A549 (cell line): ENCODE results near the gene EPHA5. TPM values are rescaled to one million over a fixed set of nuclear protein-coding genes. Genes with fewer than 3 reads are reported as not detected.

Experiments used
- ATAC-seq, 2 experiments: fragments of 200-7000 bp in 1 of 2; fragments of >200 bp in 1 of 2; cut with Nextera tagmentation in 1 of 2; cut with Tn5 transposase in 1 of 2; 3 replicates each; pipeline versions ENCODE4 v1.8.0 to v1.9.1; 2018 to 2020; ENCODE audit warnings: mild to moderate bottlenecking in 1 of 2, moderate library complexity in 1 of 2
- CTCF ChIA-PET: fragments of 300-600 bp; sonication (Branson Sonifier 250); formaldehyde crosslinking; extraction: SDS; loops from one replicate; lab custom pipeline; 2021; ENCODE audit warnings: antibody characterized with exemption, inconsistent platforms; lab: Yijun Ruan, JAX
- POLR2A ChIA-PET: fragments of 350-600 bp; formaldehyde crosslinking; extraction: SDS; loops from one replicate; lab custom pipeline; 2021; ENCODE audit warnings: antibody characterized with exemption, inconsistent platforms; lab: Yijun Ruan, JAX
- DNase-seq, 2 experiments: peaks; one replicate each; pipeline versions ENCODE4 v3.0.0 to v3.0.0-alpha.2; 2011 to 2016; ENCODE audit warnings: low read depth in 1 of 2, low spot score in 1 of 2
- FAIRE-seq: peaks from 2 replicates; lab custom pipeline; 2011; peaks lifted over from hg19 to GRCh38; lab: Jason Lieb, UNC
- H3K27ac ChIP-seq, 2 experiments: fragments of >200 bp; sonication (Bioruptor Twin); formaldehyde crosslinking; 3 replicates each; pipeline ENCODE4 v1.5.1; 2016 to 2017
- H3K4me1 ChIP-seq: fragments of >200 bp; sonication (Bioruptor Twin); formaldehyde crosslinking; 3 replicates; pipeline ENCODE4 v1.6.1; 2016
- H3K4me2 ChIP-seq: fragments of >200 bp; sonication (Bioruptor Twin); formaldehyde crosslinking; 3 replicates; pipeline ENCODE4 v1.6.1; 2016
- H3K4me3 ChIP-seq: fragments of >200 bp; sonication (Bioruptor Twin); formaldehyde crosslinking; 3 replicates; pipeline ENCODE4 v1.5.1; 2016
- H3K9me3 ChIP-seq: fragments of >200 bp; sonication (Bioruptor Twin); formaldehyde crosslinking; 3 replicates; pipeline ENCODE4 v1.6.1; 2016
- CBX2 ChIP-seq: fragments of 200-600 bp; sonication (generic); IDR thresholded peaks from 2 replicates; pipeline ENCODE4 v1.6.1; 2016; ENCODE audit warnings: low read depth, mild to moderate bottlenecking, borderline replicate concordance
- CHD4 ChIP-seq: fragments of 200-600 bp; sonication (generic); IDR thresholded peaks from 2 replicates; pipeline ENCODE4 v1.6.1; 2016; ENCODE audit warnings: antibody characterized with exemption, mild to moderate bottlenecking, borderline replicate concordance
- ESRRA ChIP-seq: fragments of 150-350 bp; IDR thresholded peaks from 2 replicates; pipeline ENCODE4 v1.6.1; 2014; ENCODE audit warnings: mild to moderate bottlenecking, low read length, borderline replicate concordance
- FOSL2 ChIP-seq, 2 experiments: fragments of 450-650 bp in 1 of 2; fragments of >200 bp in 1 of 2; sonication (Bioruptor Twin) in 1 of 2; formaldehyde crosslinking; IDR thresholded peaks; 2 replicates each; pipeline versions ENCODE4 v1.5.0 to v1.6.1; 2016 to 2020; ENCODE audit warnings: mild to moderate bottlenecking in 1 of 2, moderate library complexity in 1 of 2
- GATA3 ChIP-seq: IDR thresholded peaks from 2 replicates; pipeline ENCODE4 v1.6.1; 2012; ENCODE audit warnings: borderline replicate concordance
- HDAC2 ChIP-seq: fragments of 200-600 bp; sonication (generic); IDR thresholded peaks from 2 replicates; pipeline ENCODE4 v1.6.1; 2016
- HOXB13 ChIP-seq: fragments of 250-450 bp; sonication (Bioruptor Pico); IDR thresholded peaks from 2 replicates; pipeline ENCODE4 v1.5.0; 2020; ENCODE audit warnings: low read depth, mild to moderate bottlenecking, moderate library complexity
- HOXB5 ChIP-seq: fragments of 250-450 bp; sonication (Bioruptor Pico); IDR thresholded peaks from 2 replicates; pipeline ENCODE4 v1.5.0; 2020; ENCODE audit warnings: mild to moderate bottlenecking, moderate library complexity
- JUN ChIP-seq, 2 experiments: fragments of >200 bp; sonication (Bioruptor Twin); formaldehyde crosslinking; IDR thresholded peaks; 2 replicates in 1 of 2; 3 replicates in 1 of 2; pipeline ENCODE4 v1.6.1; 2016 to 2017
- JUNB ChIP-seq: fragments of >200 bp; sonication (Bioruptor Twin); formaldehyde crosslinking; IDR thresholded peaks from 2 replicates; pipeline ENCODE4 v1.6.1; 2016
- KDM5A ChIP-seq: fragments of 200-600 bp; sonication (generic); IDR thresholded peaks from 2 replicates; pipeline ENCODE4 v1.6.1; 2016; ENCODE audit warnings: antibody characterized with exemption, mild to moderate bottlenecking
- MAFK ChIP-seq: fragments of 450-650 bp; IDR thresholded peaks from 2 replicates; pipeline ENCODE4 v1.6.1; 2014; ENCODE audit not compliant: partially characterized antibody
- MYC ChIP-seq: IDR thresholded peaks from 2 replicates; pipeline ENCODE4 v1.6.1; 2012; ENCODE audit warnings: mild to moderate bottlenecking, inconsistent platforms, low read length, improper control_type of control experiment, borderline replicate concordance
- NFE2L2 ChIP-seq: fragments of 150-350 bp; conservative IDR thresholded peaks from 2 replicates; pipeline ENCODE4 v1.6.1; 2014; ENCODE audit warnings: low read length
- NPAS2 ChIP-seq: fragments of 250-450 bp; sonication (Bioruptor Pico); IDR thresholded peaks from 2 replicates; pipeline ENCODE4 v1.8.0; 2022; ENCODE audit warnings: mild to moderate bottlenecking, moderate library complexity, borderline replicate concordance
- NR3C1 ChIP-seq: fragments of >200 bp; sonication (Bioruptor Twin); formaldehyde crosslinking; IDR thresholded peaks from 3 replicates; pipeline ENCODE4 v1.6.1; 2017
- POLR2A ChIP-seq: IDR thresholded peaks from 2 replicates; pipeline ENCODE4 v1.6.1; 2012; ENCODE audit warnings: mild to moderate bottlenecking, low read length
- POLR2AphosphoS2 ChIP-seq: conservative IDR thresholded peaks from 2 replicates; pipeline ENCODE4 v1.6.1; 2012; ENCODE audit warnings: low read length, improper control_type of control experiment, inconsistent platforms
- RAD21 ChIP-seq, 2 experiments: fragments of >200 bp in 1 of 2; sonication (Bioruptor Twin) in 1 of 2; formaldehyde crosslinking in 1 of 2; IDR thresholded peaks in 1 of 2; conservative IDR thresholded peaks in 1 of 2; 2 replicates in 1 of 2; 3 replicates in 1 of 2; pipeline ENCODE4 v1.6.1; 2012 to 2018; ENCODE audit warnings: inconsistent platforms in 1 of 2
- RCOR1 ChIP-seq: fragments of 150-350 bp; IDR thresholded peaks from 2 replicates; pipeline ENCODE4 v1.6.1; 2014; ENCODE audit warnings: antibody characterized with exemption, low read length, low read depth
- RFX5 ChIP-seq: fragments of 450-650 bp; IDR thresholded peaks from 2 replicates; pipeline ENCODE4 v1.7.1; 2014; ENCODE audit warnings: antibody characterized with exemption, mild to moderate bottlenecking, moderate library complexity
- RNF2 ChIP-seq: fragments of 200-600 bp; sonication (generic); IDR thresholded peaks from 2 replicates; pipeline ENCODE4 v1.6.1; 2016; ENCODE audit warnings: low read depth, mild to moderate bottlenecking, antibody characterized with exemption, moderate library complexity, borderline replicate concordance
- SMC3 ChIP-seq: fragments of >200 bp; sonication (Bioruptor Twin); formaldehyde crosslinking; IDR thresholded peaks from 3 replicates; pipeline ENCODE4 v1.6.1; 2018; ENCODE audit warnings: inconsistent platforms
- TP53 ChIP-seq: fragments of 250-450 bp; sonication (Bioruptor Pico); IDR thresholded peaks from 2 replicates; pipeline ENCODE4 v1.5.0; 2021; ENCODE audit warnings: mild to moderate bottlenecking, moderate library complexity
- ZNF302 ChIP-seq: fragments of 250-450 bp; sonication (Bioruptor Pico); IDR thresholded peaks from 2 replicates; pipeline ENCODE4 v1.9.0; 2021; ENCODE audit warnings: inconsistent platforms, mild to moderate bottlenecking, moderate library complexity
- ZSCAN20 ChIP-seq: fragments of 250-450 bp; sonication (Bioruptor Pico); IDR thresholded peaks from 2 replicates; pipeline ENCODE4 v1.8.0; 2022; ENCODE audit warnings: mild to moderate bottlenecking, moderate library complexity
- WGBS: methylation state at CpG from one replicate; pipeline ENCODE4 v1.1.6; 2017; ENCODE audit errors: missing lambda C conversion rate; 5-methylcytosine and 5-hydroxymethylcytosine counted together
- polyA plus RNA-seq, 4 experiments: library from polyadenylated mRNA; depleted of rRNA in 3 of 4; stranded (reverse); fragments of >200 nt; fragmentation: RNase III in 1 of 4; extraction: RNeasy Plus Mini Kit Qiagen cat#74134 plus additional on column Dnase treatment in 1 of 4; gene quantifications; 2 replicates in 3 of 4; 3 replicates in 1 of 4; pipeline ENCODE4 v1.2.3, GENCODE V29; 2011 to 2017
- TF ChIP-seq, protein P1 (sequence below): fragments of >200 bp; sonication (Bioruptor Twin); formaldehyde crosslinking; IDR thresholded peaks from 3 replicates; pipeline ENCODE4 v1.6.1; 2016

Gene EPHA5
- polyA plus RNA-seq, 2 of the 4 experiments (the other 2 are of a cell fraction), result 0.96 to 1.1 TPM

- TF ChIP-seq MYC (no peak), RNF2 (no peak), NR3C1 (no peak), NPAS2 (CRISPR knock-in tag) (no peak), CHD4 (no peak), MAFK (no peak), HOXB13 (CRISPR knock-in tag) (no peak), RCOR1 (no peak)
- TF ChIP-seq, all 56 proteins: peak for 0
Measured at GRCh38 chr4:65453398-65453797, 216.9 kb downstream of the EPHA5 start (continued).

DNA sequence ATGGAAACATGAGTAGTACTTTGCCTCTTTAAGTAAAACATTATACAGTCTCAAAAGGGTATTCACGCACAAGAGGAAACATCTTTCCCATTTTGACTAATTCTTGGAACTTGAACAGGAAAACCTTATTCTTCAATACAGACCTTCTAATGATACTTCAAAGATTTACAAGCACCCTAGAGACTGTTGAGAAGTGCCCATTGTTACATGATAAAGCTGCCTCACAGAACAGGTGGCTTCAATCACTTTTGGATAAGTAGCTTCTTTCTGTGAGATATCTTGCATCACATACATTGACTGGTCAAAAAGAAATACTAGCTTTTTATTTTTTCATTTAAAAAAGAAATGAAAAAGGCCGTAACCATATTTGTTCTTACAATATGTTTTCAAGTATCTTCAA is 219.4 kb downstream of the EPHA5 start:
- 84% methylated on average over 2 of the region's 2 CpGs for WGBS
- POLR2A ChIA-PET, result no interaction called here
- H3K4me1 ChIP-seq, result no peaks in the 10 kb centered on the region
- H3K27ac ChIP-seq, result no peak overlapping the region
- no peaks in the 10 kb centered on the region for H3K9me3 ChIP-seq
- no peak overlapping the region for H3K4me3 ChIP-seq
- H3K4me2 ChIP-seq, result no peak overlapping the region
- DNase-seq (no peak), ATAC-seq (no peak), FAIRE-seq (no peak)
- TF ChIP-seq RNF2, result no peak
- TF ChIP-seq HOXB13 (CRISPR knock-in tag), result no peak
- TF ChIP-seq, protein P1, sequence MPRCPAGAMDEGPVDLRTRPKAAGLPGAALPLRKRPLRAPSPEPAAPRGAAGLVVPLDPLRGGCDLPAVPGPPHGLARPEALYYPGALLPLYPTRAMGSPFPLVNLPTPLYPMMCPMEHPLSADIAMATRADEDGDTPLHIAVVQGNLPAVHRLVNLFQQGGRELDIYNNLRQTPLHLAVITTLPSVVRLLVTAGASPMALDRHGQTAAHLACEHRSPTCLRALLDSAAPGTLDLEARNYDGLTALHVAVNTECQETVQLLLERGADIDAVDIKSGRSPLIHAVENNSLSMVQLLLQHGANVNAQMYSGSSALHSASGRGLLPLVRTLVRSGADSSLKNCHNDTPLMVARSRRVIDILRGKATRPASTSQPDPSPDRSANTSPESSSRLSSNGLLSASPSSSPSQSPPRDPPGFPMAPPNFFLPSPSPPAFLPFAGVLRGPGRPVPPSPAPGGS, result no peak
- no peak for TF ChIP-seq NPAS2 (CRISPR knock-in tag)
- no peak for TF ChIP-seq NR3C1
- TF ChIP-seq FOSL2 (IDR thresholded peaks at IDR 0.05), result no peak
- TF ChIP-seq FOSL2 (CRISPR knock-in tag; IDR thresholded peaks at IDR 0.05), result no peak
- no peak for TF ChIP-seq JUNB
- TF ChIP-seq ESRRA, result no peak
- no peak for TF ChIP-seq ZNF302 (CRISPR knock-in tag)
- TF ChIP-seq GATA3, result no peak
- TF ChIP-seq RCOR1, result no peak
- TF ChIP-seq JUN (IDR thresholded peaks at IDR 0.05), result no peak
- TF ChIP-seq SMC3, result no peak
- TF ChIP-seq POLR2A, result no peak
- TF ChIP-seq CHD4, result no peak
- TF ChIP-seq RAD21 (conservative IDR thresholded peaks at IDR 0.05 in 1 of 2, IDR thresholded peaks at IDR 0.05 in 1 of 2), result no peak
- TF ChIP-seq CBX2, result no peak
- TF ChIP-seq HOXB5 (CRISPR knock-in tag), result no peak
- no peak for TF ChIP-seq ZSCAN20 (CRISPR knock-in tag)
- CTCF ChIA-PET, result no interaction called here

DNA sequence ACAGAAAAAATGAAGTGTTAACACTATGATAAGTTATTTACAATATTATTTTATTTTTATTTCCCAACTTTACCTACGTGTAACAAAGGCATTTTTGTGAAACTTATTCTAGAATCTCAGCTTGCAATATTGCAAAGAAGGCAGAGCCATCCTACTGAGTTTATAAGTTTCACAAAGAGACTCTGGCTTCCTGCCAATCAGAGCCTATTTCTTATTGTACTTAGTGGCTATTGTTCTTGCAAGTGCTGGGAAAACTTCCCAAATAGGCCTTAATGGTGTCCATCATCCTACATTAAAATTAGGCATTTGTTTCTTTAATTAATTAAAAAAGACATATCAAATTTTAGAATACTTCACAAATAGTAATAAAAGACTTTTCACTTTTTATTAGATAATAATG is 233.2 kb downstream of the EPHA5 start:
- ATAC-seq (no peak), DNase-seq (no peak), FAIRE-seq (no peak)
- Histone ChIP-seq H3K4me1 (no peaks in the 10 kb centered on the region), H3K4me3 (no peak overlapping the region), H3K27ac (no peak overlapping the region), H3K9me3 (no peaks in the 10 kb centered on the region), H3K4me2 (no peak overlapping the region)
- TF ChIP-seq HDAC2 (no peak), NFE2L2 (no peak), TP53 (CRISPR knock-in tag) (no peak), MAFK (no peak), RNF2 (no peak), HOXB13 (CRISPR knock-in tag) (no peak), RCOR1 (no peak), SMC3 (no peak), KDM5A (no peak), POLR2AphosphoS2 (no peak), RFX5 (no peak)
- CTCF ChIA-PET, result no interaction called here
- 47% methylated on average over 1 of the region's 1 CpG for WGBS
- POLR2A ChIA-PET, result no interaction called here
